ENCODE measurements around the gene SIL1. TPM values are rescaled to one million over a fixed set of nuclear protein-coding genes. Genes with fewer than 3 reads are reported as not detected.

Gene SIL1
- total and polyA plus RNA-seq, 2 of the 4 experiments (the other 2 are of a cell fraction) = 56.1 to 66.0 TPM

DNA sequence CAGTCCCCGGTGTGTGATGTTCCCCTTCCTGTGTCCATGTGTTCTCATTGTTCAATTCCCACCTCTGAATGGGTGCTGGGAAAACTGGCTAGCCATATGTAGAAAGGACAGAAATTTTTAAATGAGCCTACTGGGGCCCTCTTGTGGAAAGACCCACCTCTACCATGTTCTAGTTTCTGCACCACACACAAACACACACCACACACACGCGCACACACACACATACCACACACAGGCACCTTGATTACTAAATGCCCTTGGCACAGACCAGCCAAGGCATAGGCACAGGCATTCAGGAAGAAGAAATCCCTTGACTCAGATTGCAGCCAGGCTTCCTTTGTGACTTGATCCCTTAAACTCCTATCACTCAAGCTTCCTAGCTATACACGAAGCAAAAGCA is 60.5 kb downstream of the SIL1 start:
- Histone ChIP-seq H3K56ac (ENCODE audit: extremely low read depth, insufficient read depth, low read length) (no peak overlapping the region), H3K18ac (ENCODE audit: low read depth, low read length) (no peak overlapping the region), H3K4me1 (ENCODE audit: control insufficient read depth, insufficient read depth, low read length) (peaks cover 18% of the 10 kb centered on the region), H2BK5ac (ENCODE audit: low read depth, low read length, poor library complexity, severe bottlenecking) (no peak overlapping the region), H3K27ac (ENCODE audit: insufficient read depth, low read length) (no peak overlapping the region), H3K4ac (ENCODE audit: low read depth, low read length) (no peak overlapping the region; the same call in 1 of the 2 replicates), H2AK5ac (ENCODE audit: low read depth, low read length) (peak overlapping the region; percentile 36; the same call in 1 of the 2 replicates), H2AFZ (replicated peaks; ENCODE audit: low read length, poor library complexity) (peak overlapping the region; percentile 23), H3K27me3 (ENCODE audit: control insufficient read depth, insufficient read depth, low read length) (no peaks in the 10 kb centered on the region), H3K9me1 (ENCODE audit: insufficient read depth, low read length) (peaks cover 13% of the 10 kb centered on the region), H3K4me2 (ENCODE audit: low read depth, low read length) (no peak overlapping the region), H3K14ac (replicated peaks; ENCODE audit: low read depth, low read length) (no peak overlapping the region), H3K79me1 (ENCODE audit: low read depth in 1 of 2, low read length in 2 of 2) (peaks cover 7 to 43% of the 10 kb centered on the region in 2 experiments; a peak in 3 of 4 replicates), H2BK15ac (ENCODE audit: low read depth, low read length) (no peak overlapping the region), H2BK20ac (ENCODE audit: low read depth, low read length) (no peak overlapping the region), H4K91ac (ENCODE audit: insufficient read depth, low read depth, low read length) (no peak overlapping the region), H3K23ac (ENCODE audit: low read depth, low read length) (no peak overlapping the region), H3K36me3 (ENCODE audit: control insufficient read depth, insufficient read depth, low read length) (no peaks in the 10 kb centered on the region), H4K5ac (ENCODE audit: low read depth, low read length) (no peak overlapping the region), H3K4me3 (ENCODE audit: insufficient read depth, low read depth, low read length) (no peak overlapping the region), H4K20me1 (ENCODE audit: insufficient read depth, low read length) (peaks cover 34% of the 10 kb centered on the region; the same call in 1 of the 2 replicates), H4K8ac (ENCODE audit: low read depth in 2 of 2, low read length in 2 of 2) (0 out of 4 replicates have a peak overlapping the region, but pooled peaks of 1 of the 2 experiments have one; percentile 22), H3K9me3 (ENCODE audit: control insufficient read depth, insufficient read depth, low read length) (no peaks in the 10 kb centered on the region), H3K9ac (ENCODE audit: low read depth, low read length) (no peak overlapping the region), H2AK9ac (replicated peaks; ENCODE audit: low read depth, low read length, poor library complexity) (no peak overlapping the region), H2BK120ac (ENCODE audit: low read depth, low read length) (no peak overlapping the region)
- WGBS, 2 experiments (ENCODE audit: extremely low coverage in 2 of 2, insufficient read length in 1 of 2) = 100% methylated on average over 2 of the region's 4 CpGs; no CpG with 5 or more reads in 1 of the 2 experiments
- in situ Hi-C loops (cut with MboI; ENCODE audit: low sequenced_read_pairs) (no loop called here), intact Hi-C loops (cut with micrococcal nuclease) (loop anchor here (2.0 kb wide), 1 partner anchor 31 kb away; no protein-coding TSS in a partner anchor), dilution Hi-C loops (cut with HindIII; ENCODE audit: low sequenced_read_pairs, unreplicated experiment) (no loop called here)
- ATAC-seq (ENCODE audit: low read depth) (no peak), DNase-seq (peak; percentile 26)
- TF ChIP-seq RAD21 (IDR thresholded peaks at IDR 0.05; ENCODE audit: low read length) (peak; percentile 13; the same call in 1 of the 2 replicates), MXI1 (IDR thresholded peaks at IDR 0.05; ENCODE audit: borderline replicate concordance, low read depth, low read length) (no peak), MAFK (IDR thresholded peaks at IDR 0.05; ENCODE audit: low read depth, low read length) (no peak), MAZ (IDR thresholded peaks at IDR 0.05; ENCODE audit: borderline replicate concordance, low read depth, low read length) (no peak)
- TF ChIP-seq, protein P1, sequence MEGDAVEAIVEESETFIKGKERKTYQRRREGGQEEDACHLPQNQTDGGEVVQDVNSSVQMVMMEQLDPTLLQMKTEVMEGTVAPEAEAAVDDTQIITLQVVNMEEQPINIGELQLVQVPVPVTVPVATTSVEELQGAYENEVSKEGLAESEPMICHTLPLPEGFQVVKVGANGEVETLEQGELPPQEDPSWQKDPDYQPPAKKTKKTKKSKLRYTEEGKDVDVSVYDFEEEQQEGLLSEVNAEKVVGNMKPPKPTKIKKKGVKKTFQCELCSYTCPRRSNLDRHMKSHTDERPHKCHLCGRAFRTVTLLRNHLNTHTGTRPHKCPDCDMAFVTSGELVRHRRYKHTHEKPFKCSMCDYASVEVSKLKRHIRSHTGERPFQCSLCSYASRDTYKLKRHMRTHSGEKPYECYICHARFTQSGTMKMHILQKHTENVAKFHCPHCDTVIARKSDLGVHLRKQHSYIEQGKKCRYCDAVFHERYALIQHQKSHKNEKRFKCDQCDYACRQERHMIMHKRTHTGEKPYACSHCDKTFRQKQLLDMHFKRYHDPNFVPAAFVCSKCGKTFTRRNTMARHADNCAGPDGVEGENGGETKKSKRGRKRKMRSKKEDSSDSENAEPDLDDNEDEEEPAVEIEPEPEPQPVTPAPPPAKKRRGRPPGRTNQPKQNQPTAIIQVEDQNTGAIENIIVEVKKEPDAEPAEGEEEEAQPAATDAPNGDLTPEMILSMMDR (conservative IDR thresholded peaks at IDR 0.05; ENCODE audit: low read depth, low read length) = peak; percentile 37; the same call in 1 of the 2 replicates
- BruUV-seq (replicated peaks) = no TSS peak
- ChIA-PET POLR2A (ENCODE audit: unreplicated experiment) (no interaction called here), CTCF (no interaction called here)
